CD14-positive monocyte (primary cell): ENCODE measurements around the gene EML3. TPM values are rescaled to one million over a fixed set of nuclear protein-coding genes. Genes with fewer than 3 reads are reported as not detected.

Experiments used
- DNase-seq, 3 donors: peaks; one replicate each; pipeline ENCODE4 v3.0.0-alpha.2; 2011 to 2022
- H2AFZ ChIP-seq: 2 replicates; pipeline ENCODE4 v1.6.0; 2012; ENCODE audit warnings: mild to moderate bottlenecking, low read depth, low read length, inconsistent platforms; ENCODE audit not compliant: insufficient read depth, poor library complexity, severe bottlenecking
- H3K27ac ChIP-seq, 2 donors: 1 replicate in 1 of 2; 2 replicates in 1 of 2; pipeline ENCODE4 v1.5.1; 2012 to 2013; ENCODE audit warnings: low read length in 2 of 2, control low read depth in 1 of 2, inconsistent platforms in 1 of 2, low read depth in 1 of 2, mild to moderate bottlenecking in 1 of 2
- H3K27me3 ChIP-seq, 2 donors: one replicate each; pipeline versions ENCODE4 v1.6.0 to v1.6.1; 2011 to 2013; ENCODE audit warnings: low read length in 2 of 2; ENCODE audit not compliant: control insufficient read depth in 2 of 2, insufficient read depth in 2 of 2
- H3K36me3 ChIP-seq, 2 donors: replicated peaks in 1 of 2; 1 replicate in 1 of 2; 2 replicates in 1 of 2; pipeline versions ENCODE4 v1.5.1 to v1.6.1; 2012 to 2013; ENCODE audit warnings: low read length in 2 of 2, control low read depth in 1 of 2, inconsistent platforms in 1 of 2, mild to moderate bottlenecking in 1 of 2; ENCODE audit not compliant: insufficient read depth in 2 of 2, control insufficient read depth in 1 of 2
- H3K4me1 ChIP-seq, 2 donors: 1 replicate in 1 of 2; 2 replicates in 1 of 2; pipeline versions ENCODE4 v1.5.1 to v1.6.1; 2012 to 2013; ENCODE audit warnings: low read length in 2 of 2, control low read depth in 1 of 2, inconsistent platforms in 1 of 2, mild to moderate bottlenecking in 1 of 2, moderate library complexity in 1 of 2; ENCODE audit not compliant: insufficient read depth in 2 of 2, control insufficient read depth in 1 of 2
- H3K4me2 ChIP-seq: replicated peaks from 2 replicates; pipeline ENCODE3; 2012; ENCODE audit warnings: low read length, moderate library complexity, mild to moderate bottlenecking; ENCODE audit not compliant: poor library complexity, severe bottlenecking; ENCODE audit errors: extremely low read depth
- H3K4me3 ChIP-seq, 3 experiments: fragments of 200-600 bp in 1 of 3; sonication (generic) in 1 of 3; replicated peaks in 1 of 3; 1 replicate in 2 of 3; 2 replicates in 1 of 3; pipeline ENCODE4 v1.5.1; 2011 to 2013; ENCODE audit warnings: low read length in 3 of 3, mild to moderate bottlenecking in 3 of 3, control low read depth in 2 of 3, low read depth in 2 of 3, inconsistent platforms in 1 of 3, moderate library complexity in 1 of 3
- H3K79me2 ChIP-seq: 2 replicates; pipeline ENCODE4 v1.6.0; 2012; ENCODE audit warnings: mild to moderate bottlenecking, control low read depth, inconsistent platforms, low read length, moderate library complexity; ENCODE audit not compliant: insufficient read depth
- H3K9ac ChIP-seq: 2 replicates; pipeline ENCODE4 v1.6.0; 2017; ENCODE audit warnings: low read length, mild to moderate bottlenecking; ENCODE audit not compliant: insufficient read depth, poor library complexity, severe bottlenecking
- H3K9me3 ChIP-seq, 2 donors: replicated peaks in 1 of 2; 1 replicate in 1 of 2; 2 replicates in 1 of 2; pipeline versions ENCODE4 v1.5.1 to v1.6.1; 2012 to 2013; ENCODE audit warnings: low read length in 2 of 2, control low read depth in 1 of 2; ENCODE audit not compliant: control insufficient read depth in 1 of 2, insufficient read depth in 1 of 2
- H4K20me1 ChIP-seq: 2 replicates; pipeline ENCODE4 v1.6.0; 2012; ENCODE audit warnings: mild to moderate bottlenecking, low read length, control low read depth, moderate library complexity; ENCODE audit not compliant: insufficient read depth
- H3K27ac Mint-ChIP-seq, 7 donors: one replicate each; pipeline ENCODE4 v1.8.0; 2020; ENCODE audit warnings: mild to moderate bottlenecking in 7 of 7, mixed read lengths in 7 of 7, moderate library complexity in 6 of 7, inconsistent platforms in 2 of 7
- H3K27me3 Mint-ChIP-seq, 3 donors: one replicate each; pipeline ENCODE4 v1.8.0; 2021 to 2022; ENCODE audit warnings: low read depth in 3 of 3, mild to moderate bottlenecking in 3 of 3, mixed read lengths in 3 of 3, moderate library complexity in 3 of 3, inconsistent platforms in 1 of 3
- H3K36me3 Mint-ChIP-seq, 2 donors: one replicate each; pipeline ENCODE4 v1.8.0; 2020; ENCODE audit warnings: mixed read lengths in 2 of 2, inconsistent platforms in 1 of 2, mild to moderate bottlenecking in 1 of 2
- H3K4me1 Mint-ChIP-seq: one replicate; pipeline ENCODE4 v1.8.0; 2020; ENCODE audit warnings: mild to moderate bottlenecking, mixed read lengths
- H3K4me3 Mint-ChIP-seq, 2 donors: one replicate each; pipeline ENCODE4 v1.8.0; 2020; ENCODE audit warnings: mild to moderate bottlenecking in 2 of 2, mixed read lengths in 2 of 2, moderate library complexity in 1 of 2
- H3K9me3 Mint-ChIP-seq, 7 donors: one replicate each; pipeline ENCODE4 v1.8.0; 2020 to 2022; ENCODE audit warnings: mixed read lengths in 7 of 7, mild to moderate bottlenecking in 6 of 7, moderate library complexity in 6 of 7, inconsistent platforms in 2 of 7
- CTCF ChIP-seq: fragments of 200-600 bp; IDR thresholded peaks from one replicate; pipeline ENCODE4 v1.8.0; 2022; ENCODE audit warnings: antibody characterized with exemption, mild to moderate bottlenecking
- WGBS: methylation state at CpG from one replicate; pipeline ENCODE4 v1.1.5; 2013; ENCODE audit warnings: missing lambda C conversion rate; ENCODE audit not compliant: insufficient coverage; 5-methylcytosine and 5-hydroxymethylcytosine counted together
- intact Hi-C, 2 donors: fragments of 100-400 bp; cut with micrococcal nuclease; formaldehyde crosslinking; loops; one replicate each; pipeline versions ENCODE4 v1.15.0 to v1.15.1; 2023
- polyA plus RNA-seq, 3 donors: library from polyadenylated mRNA; depleted of rRNA in 1 of 3; unstranded in 2 of 3; stranded (reverse) in 1 of 3; fragments of 300-500 nt in 2 of 3; fragments of >200 nt in 1 of 3; fragmentation: Illumina TruSeq in 2 of 3; gene quantifications; 1 replicate in 2 of 3; 2 replicates in 1 of 3; pipeline ENCODE4 v1.2.3, GENCODE V29; 2012 to 2021

Gene EML3
- polyA plus RNA-seq, 3 donors, result 7.2 to 131 (median 10.6) TPM

- peaks cover 52 to 67% of the 10 kb centered on the region in 2 donors for H3K36me3 Mint-ChIP-seq
- peak overlapping the region; percentile 85 for H3K9ac ChIP-seq
Observed at GRCh38 chr11:62574363-62575071, 38.1 kb downstream of the EML3 start.

More at GRCh38 chr11:62574363-62575071, 38.1 kb downstream of the EML3 start:
- peaks cover 55 to 68% of the 10 kb centered on the region in 2 donors for H3K36me3 ChIP-seq
- H3K9me3 ChIP-seq, result no peaks in the 10 kb centered on the region
- H3K4me1 ChIP-seq, result peaks cover 22 to 29% of the 10 kb centered on the region in 2 donors
- intact Hi-C loops, result loop anchor here (2.0 kb wide), 1 partner anchor 16 kb away; the partner anchor contains the start of gene TUT1 (in 2 of the 2)
- peaks cover 62% of the 10 kb centered on the region for H3K79me2 ChIP-seq
- DNase-seq, result peak in 1 of 3 donors; percentile 14
- H3K4me3 ChIP-seq, result peak overlapping the region; percentile 68 to 100 (median 91)
- Mint-ChIP-seq H3K4me3 (peak overlapping the region; percentile 95 to 99), H3K27ac (peak overlapping the region; percentile 90 to 96 (median 94)), H3K27me3 (peaks cover 0 to 2% (median 0%) of the 10 kb centered on the region in 3 donors), H3K4me1 (peaks cover 44% of the 10 kb centered on the region), H3K9me3 (peaks cover 0 to 2% (median 0%) of the 10 kb centered on the region in 7 donors)
- TF ChIP-seq CTCF, result no peak
- H3K27ac ChIP-seq, result peak overlapping the region; percentile 62 to 85
- H4K20me1 ChIP-seq, result peaks cover 34% of the 10 kb centered on the region
- peak overlapping the region; percentile 97 for H2AFZ ChIP-seq
- under 1% methylated on average over 30 of the region's 33 CpGs for WGBS
- H3K27me3 ChIP-seq, result no peaks in the 10 kb centered on the region
- peak overlapping the region; percentile 89 for H3K4me2 ChIP-seq
